Fibroblast of lung (primary cell): Measurements from ENCODE around the gene SMOC2. TPM values are rescaled to one million over a fixed set of nuclear protein-coding genes. Genes with fewer than 3 reads are reported as not detected.

Source experiments
- DNase-seq, 2 donors: peaks; one replicate each; pipeline versions ENCODE4 v3.0.0 to v3.0.0-alpha.2; 2010; ENCODE audit warnings: low read depth in 2 of 2
- H2AFZ ChIP-seq: 2 replicates; pipeline ENCODE4 v1.5.1; 2012; ENCODE audit warnings: low read length, control low read depth, inconsistent platforms
- H3K27ac ChIP-seq: 2 replicates; pipeline ENCODE4 v1.5.1; 2011; ENCODE audit warnings: low read length, control low read depth; ENCODE audit not compliant: insufficient read depth
- H3K27me3 ChIP-seq: 2 replicates; pipeline ENCODE4 v1.5.1; 2011; ENCODE audit warnings: mild to moderate bottlenecking, low read length; ENCODE audit not compliant: control insufficient read depth, insufficient read depth
- H3K36me3 ChIP-seq: 2 replicates; pipeline ENCODE4 v1.5.1; 2011; ENCODE audit warnings: low read length; ENCODE audit not compliant: control insufficient read depth, insufficient read depth
- H3K4me1 ChIP-seq: 2 replicates; pipeline ENCODE4 v1.5.1; 2011; ENCODE audit warnings: low read length; ENCODE audit not compliant: control insufficient read depth, insufficient read depth; ENCODE audit errors: extremely low read depth
- H3K4me2 ChIP-seq: 2 replicates; pipeline ENCODE4 v1.5.1; 2011; ENCODE audit warnings: low read length, control low read depth; ENCODE audit not compliant: insufficient read depth; ENCODE audit errors: extremely low read depth
- H3K4me3 ChIP-seq, 4 experiments: fragments of 200-600 bp in 1 of 4; sonication (generic) in 1 of 4; replicated peaks in 1 of 4; 2 replicates each; pipeline ENCODE4 v1.5.1; 2011 to 2016; ENCODE audit warnings: low read length in 4 of 4, low read depth in 3 of 4, mild to moderate bottlenecking in 3 of 4, control low read depth in 2 of 4, inconsistent platforms in 1 of 4, mixed read lengths in 1 of 4; ENCODE audit not compliant: insufficient read depth in 1 of 4; ENCODE audit errors: control extremely low read depth in 1 of 4
- H3K79me2 ChIP-seq: 2 replicates; pipeline ENCODE4 v1.5.1; 2012; ENCODE audit warnings: mild to moderate bottlenecking, low read length, inconsistent platforms; ENCODE audit not compliant: control insufficient read depth, insufficient read depth
- H3K9ac ChIP-seq: 2 replicates; pipeline ENCODE4 v1.5.1; 2011; ENCODE audit warnings: mild to moderate bottlenecking, low read length, control low read depth; ENCODE audit not compliant: insufficient read depth
- H3K9me3 ChIP-seq: 2 replicates; pipeline ENCODE4 v1.5.1; 2012; ENCODE audit warnings: low read depth, low read length; ENCODE audit not compliant: control insufficient read depth, insufficient read depth
- H4K20me1 ChIP-seq: 2 replicates; pipeline ENCODE4 v1.5.1; 2011; ENCODE audit warnings: low read length; ENCODE audit not compliant: control insufficient read depth, insufficient read depth; ENCODE audit errors: extremely low read depth
- EZH2 ChIP-seq: IDR thresholded peaks from 2 replicates; pipeline ENCODE4 v1.5.1; 2012; ENCODE audit warnings: low read length, control low read depth, mild to moderate bottlenecking; ENCODE audit errors: missing control alignments
- polyA plus RNA-seq, 2 donors: library from polyadenylated mRNA; depleted of rRNA in 1 of 2; stranded (reverse) in 1 of 2; unstranded in 1 of 2; fragments of >200 nt; gene quantifications; 2 replicates each; pipeline ENCODE4 v1.2.1, GENCODE V29; 2011 to 2012; ENCODE audit warnings: missing spikeins in 1 of 2
- total RNA-seq: library from RNA; depleted of rRNA; stranded (reverse); fragments of >200 nt; gene quantifications from 2 replicates; pipeline ENCODE4 v1.2.1, GENCODE V29; 2014
- TF ChIP-seq, protein P1 (sequence below), 2 donors: IDR thresholded peaks in 1 of 2; conservative IDR thresholded peaks in 1 of 2; 1 replicate in 1 of 2; 2 replicates in 1 of 2; pipeline ENCODE4 v1.5.1; 2011 to 2012; ENCODE audit warnings: low read length in 2 of 2, control low read depth in 1 of 2, inconsistent platforms in 1 of 2, low read depth in 1 of 2, mild to moderate bottlenecking in 1 of 2

Gene SMOC2
- total and polyA plus RNA-seq, 2 donors (not counting 1 experiment from before 2014, with no cell fraction given), result not detected

DNA sequence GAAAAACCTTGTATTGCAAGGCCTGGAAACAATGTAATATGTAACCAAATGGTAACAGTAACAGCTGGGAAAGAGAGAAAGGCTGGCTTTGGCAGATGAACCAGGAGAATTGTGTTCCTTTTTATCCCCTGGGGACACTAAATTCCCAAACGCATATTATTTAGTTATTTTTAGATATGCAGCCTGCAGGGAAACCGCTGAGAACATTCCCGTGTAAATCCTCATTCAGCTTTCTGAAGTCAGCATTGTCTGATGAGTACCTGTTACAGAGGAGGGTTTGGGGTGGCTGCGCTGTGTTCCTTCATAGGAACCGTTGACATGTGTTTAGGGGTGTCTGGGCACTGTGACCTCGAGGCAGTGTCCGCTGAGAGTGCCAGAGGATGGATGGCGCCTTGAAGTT, 101.3 kb downstream of the SMOC2 start:
- Histone ChIP-seq H3K27me3 (no peaks in the 10 kb centered on the region), H2AFZ (no peak overlapping the region), H3K36me3 (no peaks in the 10 kb centered on the region), H3K4me1 (no peaks in the 10 kb centered on the region), H3K27ac (no peak overlapping the region), H3K9ac (no peak overlapping the region), H3K9me3 (no peaks in the 10 kb centered on the region), H3K4me3 (no peak overlapping the region), H3K4me2 (no peak overlapping the region), H3K79me2 (no peaks in the 10 kb centered on the region), H4K20me1 (no peaks in the 10 kb centered on the region)
- TF ChIP-seq, protein P1, sequence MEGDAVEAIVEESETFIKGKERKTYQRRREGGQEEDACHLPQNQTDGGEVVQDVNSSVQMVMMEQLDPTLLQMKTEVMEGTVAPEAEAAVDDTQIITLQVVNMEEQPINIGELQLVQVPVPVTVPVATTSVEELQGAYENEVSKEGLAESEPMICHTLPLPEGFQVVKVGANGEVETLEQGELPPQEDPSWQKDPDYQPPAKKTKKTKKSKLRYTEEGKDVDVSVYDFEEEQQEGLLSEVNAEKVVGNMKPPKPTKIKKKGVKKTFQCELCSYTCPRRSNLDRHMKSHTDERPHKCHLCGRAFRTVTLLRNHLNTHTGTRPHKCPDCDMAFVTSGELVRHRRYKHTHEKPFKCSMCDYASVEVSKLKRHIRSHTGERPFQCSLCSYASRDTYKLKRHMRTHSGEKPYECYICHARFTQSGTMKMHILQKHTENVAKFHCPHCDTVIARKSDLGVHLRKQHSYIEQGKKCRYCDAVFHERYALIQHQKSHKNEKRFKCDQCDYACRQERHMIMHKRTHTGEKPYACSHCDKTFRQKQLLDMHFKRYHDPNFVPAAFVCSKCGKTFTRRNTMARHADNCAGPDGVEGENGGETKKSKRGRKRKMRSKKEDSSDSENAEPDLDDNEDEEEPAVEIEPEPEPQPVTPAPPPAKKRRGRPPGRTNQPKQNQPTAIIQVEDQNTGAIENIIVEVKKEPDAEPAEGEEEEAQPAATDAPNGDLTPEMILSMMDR (conservative IDR thresholded peaks at IDR 0.05 in 1 of 2, IDR thresholded peaks at IDR 0.05 in 1 of 2; ENCODE audit: low read depth in 1 of 2, low read length in 2 of 2), result no peak
- no peak for DNase-seq

DNA sequence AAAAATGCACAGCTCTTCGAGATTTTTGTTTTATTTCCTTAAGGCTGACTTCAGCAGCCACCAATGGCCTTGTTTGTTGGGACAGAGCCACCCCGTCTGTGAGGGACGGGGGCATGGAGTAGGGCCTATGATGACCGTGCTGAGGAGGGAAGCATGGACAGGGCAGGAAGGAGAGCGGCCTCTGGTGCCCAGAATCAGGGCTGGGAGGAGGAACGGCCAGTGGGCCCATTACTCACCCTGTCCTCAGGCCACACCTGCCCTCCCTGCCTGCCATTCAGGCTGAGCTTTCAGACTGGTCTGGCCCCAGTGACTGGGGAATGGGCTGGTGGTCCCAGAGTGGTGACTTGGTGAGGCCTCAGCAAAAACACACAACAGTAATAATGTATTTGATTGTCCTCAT, 104.4 kb downstream of the SMOC2 start:
- Histone ChIP-seq H3K27me3 (no peaks in the 10 kb centered on the region), H3K36me3 (no peaks in the 10 kb centered on the region), H3K9me3 (no peaks in the 10 kb centered on the region), H3K9ac (no peak overlapping the region), H3K4me1 (no peaks in the 10 kb centered on the region), H3K4me3 (no peak overlapping the region), H3K27ac (no peak overlapping the region), H2AFZ (no peak overlapping the region), H3K79me2 (no peaks in the 10 kb centered on the region), H4K20me1 (no peaks in the 10 kb centered on the region), H3K4me2 (no peak overlapping the region)
- no peak for DNase-seq
- no peak for TF ChIP-seq EZH2
- TF ChIP-seq, protein P1 (conservative IDR thresholded peaks at IDR 0.05 in 1 of 2, IDR thresholded peaks at IDR 0.05 in 1 of 2; ENCODE audit: low read depth in 1 of 2, low read length in 2 of 2), result no peak

DNA sequence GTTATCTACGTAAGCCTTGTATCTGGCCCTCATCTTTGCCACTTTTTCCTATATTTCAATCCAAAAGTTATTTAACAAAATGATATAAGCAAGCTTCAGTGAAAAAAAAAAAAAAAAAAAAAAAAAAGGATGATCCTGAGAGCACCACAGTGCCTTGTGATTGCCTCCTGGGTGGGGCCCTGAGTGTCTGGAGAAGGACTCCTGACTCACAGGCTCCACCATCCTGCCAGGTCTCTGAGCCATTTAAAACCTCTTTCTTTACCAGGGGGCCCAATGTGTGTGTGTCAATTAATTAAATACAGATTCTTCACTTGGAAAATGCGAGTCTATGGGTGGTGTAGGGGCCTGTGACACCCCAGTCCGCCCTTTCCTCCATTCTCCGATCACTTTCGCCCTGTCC, 105.2 kb downstream of the SMOC2 start:
- Histone ChIP-seq H3K4me2 (no peak overlapping the region), H3K79me2 (no peaks in the 10 kb centered on the region), H3K9me3 (no peaks in the 10 kb centered on the region), H2AFZ (no peak overlapping the region), H3K4me3 (no peak overlapping the region), H3K9ac (no peak overlapping the region), H3K27ac (no peak overlapping the region), H4K20me1 (no peaks in the 10 kb centered on the region), H3K4me1 (no peaks in the 10 kb centered on the region), H3K36me3 (no peaks in the 10 kb centered on the region), H3K27me3 (no peaks in the 10 kb centered on the region)
- DNase-seq, result no peak
- no peak for TF ChIP-seq EZH2

DNA sequence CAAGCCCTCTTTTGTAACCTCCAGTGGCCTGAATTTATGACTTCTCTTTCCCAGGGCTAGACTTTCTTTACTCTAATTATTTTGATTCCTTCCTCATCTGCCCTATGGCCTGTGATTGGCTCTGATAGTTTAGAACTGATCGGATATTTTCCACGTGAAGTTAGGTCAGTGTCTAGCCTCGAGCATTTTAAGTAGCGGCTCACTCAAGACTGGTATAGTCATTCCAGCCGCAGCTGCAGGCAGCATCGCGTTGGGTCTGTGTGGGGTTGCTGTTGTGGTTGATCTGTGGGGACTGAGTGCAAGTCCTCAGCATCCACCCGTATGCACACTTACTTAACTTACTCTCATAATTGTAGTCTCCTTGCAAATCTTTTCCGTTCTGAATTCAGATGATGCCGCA, 105.7 kb downstream of the SMOC2 start:
- H3K9me3 ChIP-seq, result no peaks in the 10 kb centered on the region
- no peak overlapping the region for H2AFZ ChIP-seq
- TF ChIP-seq EZH2, result no peak
- TF ChIP-seq, protein P1 (conservative IDR thresholded peaks at IDR 0.05 in 1 of 2, IDR thresholded peaks at IDR 0.05 in 1 of 2; ENCODE audit: low read depth in 1 of 2, low read length in 2 of 2), result no peak
- no peaks in the 10 kb centered on the region for H3K27me3 ChIP-seq
- H4K20me1 ChIP-seq, result no peaks in the 10 kb centered on the region
- no peak overlapping the region for H3K27ac ChIP-seq
- H3K9ac ChIP-seq, result no peak overlapping the region
- H3K79me2 ChIP-seq, result no peaks in the 10 kb centered on the region
- no peaks in the 10 kb centered on the region for H3K36me3 ChIP-seq
- no peaks in the 10 kb centered on the region for H3K4me1 ChIP-seq
- no peak for DNase-seq
- no peak overlapping the region for H3K4me3 ChIP-seq
- H3K4me2 ChIP-seq, result no peak overlapping the region
